GM18499 (cell line): ENCODE data around the gene SLC25A13.
"Not testable (repeated sequence)": the region's sequence is repeated elsewhere in the genome, so short reads cannot be mapped to it uniquely, and the experiment has no call there.

Experiments
- ATAC-seq: cut with Tn5 transposase; IDR thresholded peaks from one replicate; pipeline ENCODE4 v1.9.1; 2021; ENCODE audit warnings: moderate number of reproducible peaks; ENCODE audit not compliant: insufficient read depth, unreplicated experiment

SLC25A13 gene

DNA sequence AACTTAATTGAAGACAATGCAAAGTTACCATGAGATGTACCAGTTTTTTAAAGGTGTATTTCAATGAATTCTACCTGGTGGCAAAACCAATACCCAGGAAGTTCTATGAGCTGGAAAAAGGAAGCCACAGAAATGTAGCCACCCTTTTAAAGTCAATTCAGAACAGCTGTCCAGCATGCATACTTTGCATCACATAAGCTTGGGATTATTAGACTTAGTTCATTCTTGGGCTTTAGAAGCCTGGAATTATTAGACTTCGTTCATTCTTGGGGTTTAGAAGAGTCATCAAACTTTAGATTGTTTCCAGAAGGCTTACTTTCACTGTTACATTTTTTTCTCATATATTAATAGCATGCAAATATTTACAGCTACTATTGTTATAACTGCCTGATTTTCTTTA, 20.9 kb downstream of the SLC25A13 start:
- no peak for ATAC-seq

GRCh38 chr7:96300502-96300901, 21.4 kb downstream of the SLC25A13 start:
- no peak for ATAC-seq

- ATAC-seq, result no peak
Measured at GRCh38 chr7:96299496-96299895, 22.4 kb downstream of the SLC25A13 start.

DNA sequence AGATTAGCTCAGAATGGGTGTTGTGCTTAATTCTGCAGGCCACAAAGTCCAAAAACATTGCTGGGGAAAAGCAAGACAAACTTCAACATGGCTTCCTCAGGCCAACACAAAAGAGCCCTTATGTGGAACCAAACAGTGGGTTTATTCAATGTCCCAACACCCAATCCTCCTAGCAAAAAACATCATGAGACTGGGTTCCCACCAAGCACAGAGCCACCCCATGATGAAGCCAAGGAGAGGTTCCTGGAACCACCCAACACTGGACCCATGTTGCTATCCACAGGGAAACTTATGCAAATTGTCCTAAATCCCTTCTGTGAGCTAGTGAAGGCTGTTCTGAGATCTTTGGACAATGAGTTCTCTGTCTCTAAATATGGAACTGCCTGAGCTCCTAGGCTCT, 24.0 kb downstream of the SLC25A13 start:
- ATAC-seq, result no peak

- ATAC-seq, result not testable (repeated sequence)
Measured at GRCh38 chr7:96297446-96297845, 24.5 kb downstream of the SLC25A13 start.

DNA sequence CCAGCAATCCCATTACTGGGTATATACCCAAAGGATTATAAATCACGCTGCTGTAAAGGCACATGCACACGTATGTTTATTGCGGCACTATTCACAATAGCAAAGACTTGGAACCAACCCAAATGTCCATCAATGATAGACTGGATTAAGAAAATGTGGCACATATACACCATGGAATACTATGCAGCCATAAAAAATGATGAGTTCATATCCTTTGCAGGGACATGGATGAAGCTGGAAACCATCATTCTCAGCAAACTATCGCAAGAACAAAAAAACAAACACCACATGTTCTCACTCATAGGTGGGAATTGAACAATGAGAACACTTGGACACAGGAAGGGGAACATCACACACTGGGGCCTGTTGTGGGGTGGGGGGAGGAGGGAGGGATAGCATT, 28.0 kb downstream of the SLC25A13 start:
- ATAC-seq, result not testable (repeated sequence)

DNA sequence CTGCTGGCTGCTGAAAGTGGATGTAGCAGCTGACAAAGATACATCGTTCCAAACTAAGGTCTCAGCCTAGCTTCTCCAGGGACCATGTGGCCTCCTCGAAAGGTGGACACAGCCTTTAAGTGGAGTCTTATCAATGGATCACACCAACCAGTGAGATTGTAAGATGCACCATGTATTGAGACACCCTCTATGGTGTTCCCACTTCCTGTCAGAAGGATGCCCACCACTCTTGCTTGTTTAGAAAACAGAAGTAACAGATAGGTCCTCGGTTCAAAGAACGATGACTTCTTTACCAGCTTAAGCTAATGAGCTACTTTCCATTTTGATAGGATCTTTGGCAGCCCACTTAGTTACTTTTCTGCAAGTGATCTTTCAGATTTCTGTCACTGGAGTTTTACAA, 34.3 kb downstream of the SLC25A13 start:
- no peak for ATAC-seq

DNA sequence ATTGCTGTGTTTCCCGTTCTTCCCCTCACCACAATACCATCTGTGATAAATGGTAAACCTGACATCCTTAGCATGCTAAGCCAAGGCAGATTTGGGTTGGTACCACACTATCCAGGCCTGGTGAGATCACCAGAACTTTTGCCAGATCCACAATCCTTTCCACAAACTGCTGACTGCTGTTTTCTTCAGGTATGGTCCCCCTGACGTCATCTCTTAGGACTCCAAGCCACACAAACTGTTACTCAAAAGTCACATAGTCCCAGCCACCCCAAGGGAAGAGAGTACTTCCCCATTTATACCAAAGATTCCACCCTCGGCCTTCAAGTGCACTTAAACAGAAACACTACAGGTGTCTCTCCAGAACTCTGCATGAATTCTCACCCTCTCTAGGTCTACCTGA, 34.8 kb downstream of the SLC25A13 start:
- ATAC-seq, result no peak

DNA sequence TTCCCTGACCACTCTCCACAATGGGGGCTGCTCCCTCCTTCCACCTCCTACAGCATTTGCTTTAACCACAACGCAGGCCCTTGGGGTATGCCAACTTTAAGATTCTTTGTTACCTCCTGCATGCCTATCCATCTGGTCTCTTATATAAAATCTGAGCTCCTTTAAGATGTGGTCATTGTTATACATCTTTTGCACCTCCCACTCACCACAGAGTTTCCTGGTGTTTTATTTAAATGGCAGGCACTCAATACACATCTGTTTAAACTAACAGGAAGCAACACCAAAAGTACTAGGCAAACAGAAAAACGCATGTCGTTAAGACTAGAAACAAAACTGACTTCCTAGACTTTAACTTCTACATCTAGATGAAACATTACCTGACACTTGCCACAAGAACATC, 36.3 kb downstream of the SLC25A13 start:
- peak; percentile 57 for ATAC-seq

DNA sequence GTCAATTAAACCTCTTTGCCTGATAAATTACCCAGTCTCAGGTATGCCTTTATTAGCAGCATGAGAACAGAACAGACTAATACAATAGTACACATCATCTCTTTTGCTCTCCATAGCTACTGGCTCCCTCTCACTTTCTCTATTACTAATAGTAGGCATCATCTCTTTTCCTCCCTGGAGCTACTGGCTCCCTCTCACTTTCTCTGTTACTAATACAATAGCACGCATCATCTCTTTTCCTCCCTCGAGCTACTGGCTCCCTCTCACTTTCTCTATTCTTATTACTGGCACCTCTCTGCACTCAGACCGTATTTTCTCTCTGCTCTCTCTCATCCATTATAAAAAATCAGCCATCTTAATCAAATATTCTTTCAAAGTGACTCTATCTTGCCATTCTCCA, 37.1 kb downstream of the SLC25A13 start:
- ATAC-seq, result no peak

GRCh38 chr7:96284240-96284639, 37.7 kb downstream of the SLC25A13 start:
- no peak for ATAC-seq

DNA sequence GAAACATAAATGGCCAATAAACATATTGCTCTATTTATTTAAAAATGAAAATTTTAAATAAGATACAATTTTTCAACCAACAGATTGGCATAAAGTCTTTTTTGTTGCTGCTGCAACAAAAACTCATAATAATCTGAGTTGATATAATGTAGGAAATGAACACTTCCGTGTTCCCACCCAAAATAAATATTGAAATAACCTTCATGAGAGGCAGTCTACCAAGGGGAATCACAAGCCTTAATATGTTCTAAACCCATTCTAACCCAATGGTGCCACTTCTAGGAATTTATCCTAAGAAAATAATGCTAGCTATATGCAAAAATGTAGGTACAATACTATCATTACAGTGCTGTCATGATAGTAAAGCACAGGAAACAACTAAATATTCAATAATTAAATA, 39.1 kb downstream of the SLC25A13 start:
- ATAC-seq, result no peak

DNA sequence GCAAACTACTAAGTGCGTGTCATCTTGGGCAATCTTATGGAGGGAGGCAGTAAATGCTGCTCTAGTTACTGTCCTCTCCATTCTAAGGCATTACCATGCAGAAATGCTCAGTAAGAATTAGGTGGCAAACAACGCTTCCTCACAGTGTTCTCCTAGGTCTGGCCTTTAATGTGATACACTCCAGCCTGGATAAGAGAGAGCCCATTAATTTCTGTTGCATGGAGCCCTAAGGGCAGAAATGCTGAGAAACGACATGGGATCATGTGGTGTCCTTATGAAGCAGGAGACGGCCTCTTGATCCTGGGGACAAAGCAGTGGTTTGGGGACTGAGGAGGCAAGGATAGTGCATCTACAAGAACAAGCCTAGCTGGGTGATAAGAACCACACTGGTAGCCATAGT, 44.0 kb downstream of the SLC25A13 start:
- ATAC-seq, result no peak

GRCh38 chr7:96276019-96276418, 45.9 kb downstream of the SLC25A13 start:
- ATAC-seq, result no peak

DNA sequence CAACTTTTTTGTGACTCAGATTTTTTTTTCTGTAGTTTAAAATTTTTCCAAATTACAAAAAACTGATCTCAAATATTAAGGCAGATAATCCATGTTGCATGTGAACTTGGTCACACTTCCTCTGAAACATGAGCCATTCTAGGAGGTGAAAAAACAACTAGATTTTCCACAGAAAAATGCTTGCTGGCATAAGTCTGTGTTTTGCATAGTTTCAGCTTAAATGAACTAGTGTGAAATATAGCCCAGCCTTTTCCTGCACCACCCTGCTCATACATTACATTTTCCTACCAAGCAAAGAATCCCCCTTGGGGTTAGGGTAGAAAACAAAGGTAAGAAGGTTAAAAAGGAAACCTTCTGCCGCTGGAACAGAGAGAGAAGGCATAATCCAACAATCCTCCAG, 48.2 kb downstream of the SLC25A13 start:
- no peak for ATAC-seq

DNA sequence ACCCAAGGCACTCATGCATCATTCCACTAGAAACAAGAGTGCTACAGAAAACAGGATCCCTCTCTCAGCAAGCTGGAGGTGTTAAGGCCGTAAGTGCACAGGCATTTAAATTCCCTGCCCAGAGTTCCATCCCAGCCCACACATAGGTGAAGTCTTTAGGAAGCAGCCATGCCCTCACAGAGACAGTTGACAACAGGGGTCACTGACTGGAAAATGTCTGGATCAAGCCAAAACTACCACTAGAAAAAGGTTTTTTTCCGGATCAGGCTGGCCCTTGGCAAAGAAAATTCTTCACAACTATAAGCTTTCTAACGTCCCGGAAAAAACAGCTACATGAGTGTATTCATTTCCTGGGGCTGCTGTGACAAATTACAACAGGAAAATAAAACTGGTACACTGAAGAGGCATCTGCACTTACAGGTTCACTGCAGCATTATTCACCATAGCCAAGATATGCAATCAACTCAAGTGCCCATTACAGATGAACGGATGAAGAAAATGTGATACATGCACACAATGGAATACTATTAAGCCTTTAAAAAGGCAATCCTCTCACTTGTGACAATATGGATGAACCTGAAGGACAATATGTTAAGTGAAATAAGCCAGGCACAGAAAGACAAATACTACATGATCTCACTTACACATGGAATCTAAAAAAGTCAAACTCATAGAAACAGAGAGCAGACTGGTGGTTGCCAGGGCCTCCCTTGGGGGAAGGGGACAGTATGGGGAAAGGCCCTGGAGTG, 52.5 kb downstream of the SLC25A13 start:
- no peak for ATAC-seq

DNA sequence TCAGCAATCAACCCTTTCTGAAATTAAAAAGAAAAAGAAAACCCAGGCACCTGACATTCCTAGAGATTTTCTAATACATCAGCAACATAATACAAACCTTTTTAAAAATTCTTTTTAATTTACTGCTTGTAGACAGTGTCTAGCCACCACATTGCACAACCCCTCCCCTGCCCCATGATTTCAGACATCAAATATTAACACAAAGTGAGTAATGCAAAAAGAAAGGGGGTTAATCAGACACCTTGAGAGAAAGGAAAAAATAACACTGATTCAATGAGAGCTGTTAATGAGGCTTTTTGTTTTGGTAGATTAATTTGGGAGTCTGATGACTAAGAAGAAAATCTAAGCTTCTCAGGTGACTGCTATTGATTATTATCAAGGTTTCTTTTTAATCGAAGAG, 55.3 kb downstream of the SLC25A13 start:
- no peak for ATAC-seq

DNA sequence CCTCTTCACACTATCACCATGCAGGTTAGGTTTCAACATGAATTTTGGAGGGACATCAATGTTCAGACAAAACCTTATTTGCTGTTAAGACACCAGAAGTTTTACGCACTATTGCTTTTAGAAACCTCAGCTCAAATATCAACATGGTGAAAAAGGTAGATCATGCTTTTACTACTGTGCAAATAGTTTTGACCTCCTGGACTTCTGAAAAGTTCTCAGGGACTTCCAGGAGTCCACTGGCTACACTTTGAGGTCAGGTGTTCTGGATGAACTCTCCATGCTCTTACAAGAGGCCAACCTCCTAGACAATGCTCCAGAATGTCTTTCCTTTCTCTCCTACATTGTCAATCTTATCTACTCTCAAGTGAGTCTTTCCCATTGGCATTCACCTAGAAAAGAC, 55.9 kb downstream of the SLC25A13 start:
- ATAC-seq, result no peak

GRCh38 chr7:96253964-96254363, 67.9 kb downstream of the SLC25A13 start:
- ATAC-seq, result no peak

GRCh38 chr7:96253441-96253840, 68.5 kb downstream of the SLC25A13 start:
- ATAC-seq, result no peak

DNA sequence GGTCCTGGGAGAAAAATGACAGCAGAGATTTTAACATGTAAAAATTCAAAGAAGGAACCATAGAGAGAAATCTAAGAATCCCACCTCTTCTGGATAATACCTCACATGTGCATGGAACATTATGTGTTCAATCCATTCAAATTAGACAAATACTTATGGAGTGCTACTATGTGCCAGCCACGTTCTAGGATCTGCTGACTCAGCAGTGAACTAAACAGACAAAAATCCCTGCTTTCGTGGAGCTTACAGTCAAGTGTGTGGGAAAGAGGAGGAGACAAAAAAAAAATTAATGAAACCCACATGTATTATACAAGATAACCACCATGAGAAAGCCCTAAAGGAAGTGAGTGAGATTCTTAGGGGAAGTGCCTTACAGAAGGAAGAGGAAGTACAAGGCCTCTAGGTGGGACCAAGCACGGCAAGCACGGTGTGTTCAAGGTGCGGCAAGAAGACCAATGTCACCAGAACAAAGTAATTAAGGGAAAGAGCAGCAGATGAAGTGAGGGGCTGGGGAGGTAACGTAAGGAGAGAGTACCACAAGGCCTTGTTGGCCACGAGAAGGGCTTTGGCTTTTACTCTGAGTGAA, 71.0 kb downstream of the SLC25A13 start:
- no peak for ATAC-seq

DNA sequence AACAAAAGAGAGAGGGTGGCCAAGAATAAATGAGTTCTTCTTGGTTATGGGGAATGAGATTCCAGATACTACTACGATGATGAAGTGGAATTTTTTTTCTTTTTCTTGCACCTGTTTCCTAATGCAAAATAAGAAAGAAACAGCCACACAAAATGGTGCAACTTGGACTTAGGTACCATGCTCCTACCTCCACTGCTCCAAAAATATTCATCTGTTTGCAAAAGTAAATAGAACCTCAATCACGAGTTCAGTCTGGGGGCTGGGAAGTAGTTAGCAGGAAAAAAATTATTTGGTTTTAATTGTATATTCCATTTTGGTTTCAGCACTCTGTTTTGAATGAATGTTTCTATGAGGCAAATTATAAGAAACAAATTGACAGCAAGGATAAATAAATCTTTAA, 73.5 kb downstream of the SLC25A13 start:
- ATAC-seq, result no peak
